Activated effector memory CD4-positive, alpha-beta T cell treated with Interleukin-2 at 50 U/mL for 16 hours (primary cell): ENCODE measurements around the gene DAAM2.

ENCODE experiments used
- DNase-seq: peaks from one replicate; pipeline ENCODE4 v3.0.0-alpha.2; 2020

Gene DAAM2

GRCh38 chr6:39820553-39820952 lies 28.4 kb downstream of the DAAM2 start:
- DNase-seq: no peak

GRCh38 chr6:39821046-39821740 lies 29.0 kb downstream of the DAAM2 start:
- no peak for DNase-seq

DNA sequence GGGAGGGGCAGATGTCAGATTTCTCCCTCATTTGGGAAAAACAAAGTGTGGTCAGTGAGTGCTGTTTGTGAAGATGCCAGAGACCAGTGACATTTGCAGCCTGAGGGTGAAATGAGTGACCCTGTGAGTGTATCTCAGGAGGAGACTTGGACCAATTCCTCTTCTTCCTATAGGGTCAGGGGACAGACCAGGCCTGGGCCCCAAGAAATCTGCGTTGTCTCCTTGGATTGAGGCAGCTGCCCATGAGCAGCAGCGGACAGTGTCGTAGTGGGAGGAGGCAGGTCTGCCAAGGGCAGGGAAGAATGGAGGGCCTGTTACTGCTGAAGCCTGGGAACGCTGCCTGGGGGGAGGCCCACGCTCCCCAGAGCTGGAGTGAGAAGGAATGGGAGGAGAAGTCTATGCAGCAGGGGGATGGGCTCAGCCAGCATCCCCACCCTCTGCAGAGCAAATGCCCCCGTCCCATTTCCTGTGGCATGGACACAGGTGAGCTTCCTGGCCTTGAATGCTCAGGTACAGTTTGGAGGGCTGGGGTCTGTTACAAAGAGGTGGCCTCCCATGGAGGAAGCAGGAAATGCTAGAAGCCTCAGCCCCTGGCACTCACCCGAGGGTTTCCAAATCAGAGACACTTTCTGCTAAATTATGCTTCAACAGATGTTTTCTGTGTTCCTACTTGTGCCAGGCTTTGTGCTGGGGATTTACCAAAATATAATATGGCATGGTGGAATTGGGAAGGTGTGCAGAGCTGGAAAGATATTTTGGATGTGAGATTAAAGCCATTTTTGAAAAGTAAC lies 29.8 kb downstream of the DAAM2 start:
- no peak for DNase-seq

- DNase-seq: no peak
Measured at GRCh38 chr6:39822846-39823815, 31.0 kb downstream of the DAAM2 start.

- no peak for DNase-seq
Measured at GRCh38 chr6:39824030-39824926, 32.1 kb downstream of the DAAM2 start.

- DNase-seq: no peak
Measured at GRCh38 chr6:39829331-39829730, 37.2 kb downstream of the DAAM2 start.

GRCh38 chr6:39830444-39830843 lies 38.3 kb downstream of the DAAM2 start:
- no peak for DNase-seq

- DNase-seq: no peak
Measured at GRCh38 chr6:39831701-39832100, 39.5 kb downstream of the DAAM2 start.

- DNase-seq: no peak
Measured at GRCh38 chr6:39834278-39834677, 42.1 kb downstream of the DAAM2 start.

DNA sequence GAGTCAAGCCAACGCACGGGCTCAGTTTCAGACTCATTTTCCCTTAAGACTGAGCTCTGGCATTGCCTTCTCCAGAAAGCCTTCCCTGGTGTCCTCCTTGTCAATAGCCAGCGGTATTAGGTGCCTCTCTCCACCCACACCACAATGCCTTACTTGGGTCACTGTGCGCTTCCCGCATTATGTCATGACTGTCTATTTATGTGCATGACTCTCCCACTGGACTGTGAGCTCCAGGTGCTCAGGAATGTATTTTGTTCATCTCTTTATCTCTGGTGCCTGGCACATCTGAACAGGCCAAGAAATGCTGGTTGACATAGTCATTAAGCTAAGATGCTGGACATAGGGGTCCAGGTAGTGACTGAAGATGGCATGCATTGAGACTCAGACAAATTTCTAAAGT lies 42.7 kb downstream of the DAAM2 start:
- no peak for DNase-seq

GRCh38 chr6:39835821-39836295 lies 43.7 kb downstream of the DAAM2 start:
- no peak for DNase-seq

- DNase-seq: no peak
Measured at GRCh38 chr6:39836606-39837005, 44.4 kb downstream of the DAAM2 start.

DNA sequence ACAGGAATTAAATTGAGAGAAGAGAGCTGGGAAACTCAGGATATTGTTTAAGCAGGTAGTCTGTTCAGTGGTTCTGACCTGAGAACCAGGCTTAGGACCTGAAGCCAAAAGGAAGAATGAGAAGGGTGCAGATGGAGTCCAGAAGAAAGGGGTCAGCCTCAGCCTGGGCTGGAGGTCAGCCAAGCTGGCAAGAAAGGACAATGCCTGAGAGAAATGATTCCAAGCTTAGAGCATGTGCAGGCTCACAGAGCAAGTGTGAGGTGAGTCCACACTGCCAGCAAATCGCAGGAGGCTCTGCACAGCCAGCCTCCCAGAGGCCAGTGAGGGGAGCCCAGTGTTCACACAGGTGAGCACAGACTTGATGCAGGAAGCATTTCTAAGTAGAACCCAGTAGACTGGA lies 47.3 kb downstream of the DAAM2 start:
- DNase-seq: no peak

DNA sequence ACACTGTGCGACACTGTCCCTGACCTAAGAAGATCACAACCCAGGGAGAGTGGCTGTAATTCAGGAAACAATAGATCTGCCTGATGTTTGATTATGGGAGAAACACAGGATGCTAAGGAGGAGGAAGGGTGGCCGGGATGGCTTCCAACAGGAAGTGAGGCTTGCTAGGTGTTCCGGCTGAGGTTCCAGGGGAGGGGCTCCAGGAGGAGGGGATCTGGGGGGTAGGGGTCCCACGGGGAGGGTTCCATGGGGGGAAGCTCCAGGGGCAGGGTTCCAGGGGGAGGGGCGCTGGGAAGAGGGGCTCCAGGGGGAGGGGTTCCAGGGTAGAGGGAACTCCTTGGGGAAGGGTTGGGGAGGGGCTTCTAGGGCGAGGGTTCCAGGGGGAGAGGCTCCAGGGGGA lies 48.6 kb downstream of the DAAM2 start:
- no peak for DNase-seq

GRCh38 chr6:39841291-39841690 lies 49.1 kb downstream of the DAAM2 start:
- no peak for DNase-seq

DNA sequence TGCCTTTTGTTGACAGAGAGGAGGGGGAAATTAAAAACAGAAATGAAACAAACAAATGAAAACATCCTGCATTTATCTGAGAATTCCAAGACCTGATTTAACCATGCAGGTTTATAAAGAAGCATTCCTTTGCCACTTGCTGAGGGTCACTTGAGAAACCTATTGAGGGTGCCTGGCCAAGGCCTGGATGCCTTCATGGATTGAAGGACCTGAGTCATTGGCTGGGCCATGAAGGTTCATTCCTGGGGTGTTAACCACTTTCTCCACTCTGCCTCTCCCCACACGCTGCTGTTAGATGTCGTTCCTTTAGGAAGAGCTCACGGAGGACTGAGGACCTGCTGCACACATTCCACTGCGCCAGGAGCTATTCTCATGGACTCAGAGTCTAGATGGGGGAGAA lies 49.7 kb downstream of the DAAM2 start:
- no peak for DNase-seq

DNA sequence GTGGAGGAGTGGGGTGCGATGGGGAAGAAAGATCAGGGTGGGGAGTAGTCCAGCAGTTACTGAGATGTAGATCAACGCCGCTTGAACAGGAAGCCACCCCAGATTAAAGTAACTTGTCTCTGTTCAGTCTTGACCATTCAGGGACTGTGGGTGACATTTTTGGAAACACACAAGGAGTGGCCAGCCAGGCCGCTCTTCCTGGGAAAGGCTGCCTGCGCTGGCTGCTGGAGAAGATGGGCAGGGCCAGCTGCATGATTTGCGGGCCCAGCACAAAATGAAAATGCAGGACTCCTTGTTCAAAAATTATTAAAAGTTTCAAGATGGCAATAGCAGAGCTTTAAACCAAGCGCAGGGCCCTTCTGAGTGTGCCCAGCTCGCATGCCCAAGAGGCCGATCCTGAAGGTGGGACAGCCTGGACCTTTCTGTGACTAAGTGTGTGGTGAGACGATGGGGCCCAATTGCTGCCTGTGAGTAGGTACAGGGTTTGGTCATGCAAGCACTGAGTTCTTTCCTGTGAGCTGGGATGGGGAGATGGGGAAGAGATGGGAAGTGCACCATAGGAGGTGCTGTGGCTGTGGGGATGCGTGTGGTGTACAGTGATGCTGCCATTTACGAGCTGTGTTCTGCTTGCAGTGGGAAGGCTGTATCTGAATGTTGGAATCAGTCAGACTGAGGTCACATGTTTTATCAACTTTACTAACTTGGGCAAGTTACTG lies 51.3 kb downstream of the DAAM2 start:
- no peak for DNase-seq

DNA sequence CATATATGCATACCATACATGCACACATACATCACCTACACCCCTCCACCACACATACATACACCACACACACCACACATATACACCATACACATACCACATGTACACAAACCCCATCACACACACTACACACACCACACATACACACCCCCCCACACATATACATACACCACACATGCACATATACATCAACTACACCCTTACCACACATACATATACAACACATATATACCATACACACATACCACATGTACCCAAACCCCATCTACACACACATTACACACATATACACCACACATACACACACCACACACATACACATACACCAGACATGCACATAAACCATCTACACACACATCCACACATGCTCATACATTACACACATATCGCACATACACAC lies 52.7 kb downstream of the DAAM2 start:
- DNase-seq: no peak

DNA sequence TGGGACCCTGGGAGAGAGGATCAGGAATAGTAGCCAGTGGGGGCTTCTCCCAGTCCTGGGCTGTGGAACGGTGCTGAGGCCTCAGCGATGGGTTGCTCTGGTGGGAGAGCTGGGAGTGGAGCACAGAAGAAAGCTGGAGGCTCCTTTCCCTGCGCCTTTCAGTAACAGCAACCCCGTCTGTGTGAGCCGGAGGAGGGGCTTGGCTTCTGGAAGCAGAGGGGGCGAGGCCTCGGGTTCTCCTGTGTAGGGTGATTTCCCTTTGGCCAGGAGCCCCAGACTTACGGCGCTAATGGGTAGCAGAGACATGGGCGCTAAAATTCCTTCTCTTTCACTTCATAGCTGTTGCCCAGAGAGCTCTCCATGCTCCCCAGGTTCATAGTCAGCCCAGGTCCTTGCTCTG lies 55.0 kb downstream of the DAAM2 start:
- DNase-seq: no peak

DNA sequence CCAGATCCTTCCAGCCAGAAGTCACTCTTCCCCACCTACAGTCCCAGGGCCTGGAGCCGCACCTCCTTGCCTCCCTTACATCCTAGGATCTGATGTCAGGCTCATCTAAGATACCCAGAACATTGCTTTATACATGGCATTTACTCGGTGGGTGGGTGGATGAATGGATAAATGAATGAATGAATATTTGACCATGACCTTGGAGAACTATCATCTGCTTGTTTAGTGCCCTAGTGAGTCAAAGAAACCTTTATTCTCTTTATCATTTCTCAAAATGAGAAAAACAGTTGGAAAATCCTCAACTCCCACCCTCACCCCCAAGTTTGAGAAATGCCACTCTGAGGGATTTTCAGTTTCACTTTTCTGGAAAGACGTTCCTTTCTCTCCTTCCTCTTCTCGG lies 56.0 kb downstream of the DAAM2 start:
- DNase-seq: no peak

- DNase-seq: no peak
Measured at GRCh38 chr6:39849228-39849627, 57.1 kb downstream of the DAAM2 start.

DNA sequence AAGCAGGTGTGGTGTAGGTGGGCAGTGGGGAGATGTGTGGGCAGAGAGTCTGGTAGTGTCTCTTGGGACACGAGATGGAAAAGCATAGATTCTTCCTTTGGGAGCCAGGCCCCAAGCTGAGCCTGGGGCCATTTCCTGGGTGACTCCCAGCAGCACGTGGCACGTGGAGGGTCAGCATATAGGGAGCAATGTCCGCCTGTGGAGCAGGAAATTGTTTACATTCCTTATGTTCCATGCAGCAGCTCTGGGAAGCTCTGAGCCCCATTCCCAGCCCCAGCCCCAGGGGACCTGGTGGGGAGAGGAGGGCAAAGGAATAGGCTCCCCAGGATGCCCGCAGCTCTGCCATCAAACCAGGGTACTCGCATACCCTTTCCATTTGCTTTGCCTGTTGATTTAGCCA lies 57.6 kb downstream of the DAAM2 start:
- DNase-seq: no peak
